Colonic mucosa (tissue), 4 donors: ENCODE results near the gene ARHGEF16. TPM values are rescaled to one million over a fixed set of nuclear protein-coding genes. Genes with fewer than 3 reads are reported as not detected.

ENCODE experiments used
- DNase-seq: peaks from one replicate; pipeline ENCODE4 v3.0.0-alpha.2; 2020
- H3K27ac ChIP-seq: fragments of 200-600 bp; one replicate; pipeline ENCODE4 v1.8.0; 2021
- H3K27me3 ChIP-seq: fragments of 200-600 bp; one replicate; pipeline ENCODE4 v1.8.0; 2021
- H3K36me3 ChIP-seq: fragments of 200-600 bp; one replicate; pipeline ENCODE4 v1.8.0; 2021
- H3K4me1 ChIP-seq: fragments of 200-600 bp; one replicate; pipeline ENCODE4 v1.8.0; 2021; ENCODE audit warnings: mild to moderate bottlenecking
- H3K4me3 ChIP-seq: fragments of 200-600 bp; one replicate; pipeline ENCODE4 v1.8.0; 2021
- H3K9ac ChIP-seq, 2 donors: one replicate each; pipeline ENCODE4 v1.7.0; 2013; ENCODE audit warnings: control low read depth in 2 of 2, low read depth in 2 of 2, low read length in 2 of 2
- H3K9me3 ChIP-seq: fragments of 200-600 bp; one replicate; pipeline ENCODE4 v1.8.0; 2021
- intact Hi-C: fragments of 100-400 bp; cut with DNase I; formaldehyde crosslinking; loops from one replicate; pipeline ENCODE4 v1.14.1; 2022
- total RNA-seq, 2 donors: library from RNA; stranded (reverse); fragmentation: NEBNext Ultra II Directional in 1 of 2; extraction: Animal tissue kit (Norgen Biotek cat#: 25700) in 1 of 2; gene quantifications; one replicate each; pipeline ENCODE4 v1.2.1, GENCODE V29; 2021
- TF ChIP-seq, protein P1 (sequence below): fragments of 200-600 bp; IDR thresholded peaks from one replicate; pipeline ENCODE4 v1.8.0; 2022; ENCODE audit warnings: antibody characterized with exemption, mild to moderate bottlenecking
- donor health status: healthy.
- donor health status: DM: no; HTN: no; CAD: no.
- donor health status: DM: no; HTN: no; CAD: no.

The ARHGEF16 gene
- total RNA-seq, 2 donors from 2014 or later: 77.3 to 90.2 TPM

DNA sequence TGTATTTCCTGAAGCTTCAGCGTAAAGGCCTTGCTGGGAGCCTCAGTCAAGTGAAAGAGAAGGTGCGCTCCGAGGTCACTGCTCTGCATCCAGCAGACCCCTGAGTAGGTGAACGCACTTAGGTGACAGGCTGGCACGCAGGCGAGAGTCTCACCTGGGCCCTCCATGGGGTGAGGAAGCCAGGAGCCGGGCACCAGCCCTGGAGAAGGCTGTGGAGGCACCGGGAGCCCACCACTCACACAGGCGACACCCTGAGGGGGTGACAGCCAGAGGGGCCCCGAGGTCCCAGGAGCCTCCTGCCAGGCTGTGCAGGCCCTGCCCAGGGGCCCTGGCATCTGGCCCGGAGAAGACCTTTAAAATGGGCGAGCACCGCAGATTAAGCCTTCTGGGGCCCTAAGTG, 67.6 kb downstream of the ARHGEF16 start:
- TF ChIP-seq, protein P1, sequence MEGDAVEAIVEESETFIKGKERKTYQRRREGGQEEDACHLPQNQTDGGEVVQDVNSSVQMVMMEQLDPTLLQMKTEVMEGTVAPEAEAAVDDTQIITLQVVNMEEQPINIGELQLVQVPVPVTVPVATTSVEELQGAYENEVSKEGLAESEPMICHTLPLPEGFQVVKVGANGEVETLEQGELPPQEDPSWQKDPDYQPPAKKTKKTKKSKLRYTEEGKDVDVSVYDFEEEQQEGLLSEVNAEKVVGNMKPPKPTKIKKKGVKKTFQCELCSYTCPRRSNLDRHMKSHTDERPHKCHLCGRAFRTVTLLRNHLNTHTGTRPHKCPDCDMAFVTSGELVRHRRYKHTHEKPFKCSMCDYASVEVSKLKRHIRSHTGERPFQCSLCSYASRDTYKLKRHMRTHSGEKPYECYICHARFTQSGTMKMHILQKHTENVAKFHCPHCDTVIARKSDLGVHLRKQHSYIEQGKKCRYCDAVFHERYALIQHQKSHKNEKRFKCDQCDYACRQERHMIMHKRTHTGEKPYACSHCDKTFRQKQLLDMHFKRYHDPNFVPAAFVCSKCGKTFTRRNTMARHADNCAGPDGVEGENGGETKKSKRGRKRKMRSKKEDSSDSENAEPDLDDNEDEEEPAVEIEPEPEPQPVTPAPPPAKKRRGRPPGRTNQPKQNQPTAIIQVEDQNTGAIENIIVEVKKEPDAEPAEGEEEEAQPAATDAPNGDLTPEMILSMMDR: no peak
- H3K9ac ChIP-seq: no peak overlapping the region
- no peaks in the 10 kb centered on the region for H3K4me1 ChIP-seq
- no peaks in the 10 kb centered on the region for H3K9me3 ChIP-seq
- no peaks in the 10 kb centered on the region for H3K27me3 ChIP-seq
- no peak overlapping the region for H3K27ac ChIP-seq
- intact Hi-C loops: no loop called here
- no peak for DNase-seq
- no peak overlapping the region for H3K4me3 ChIP-seq
- H3K36me3 ChIP-seq: no peaks in the 10 kb centered on the region

DNA sequence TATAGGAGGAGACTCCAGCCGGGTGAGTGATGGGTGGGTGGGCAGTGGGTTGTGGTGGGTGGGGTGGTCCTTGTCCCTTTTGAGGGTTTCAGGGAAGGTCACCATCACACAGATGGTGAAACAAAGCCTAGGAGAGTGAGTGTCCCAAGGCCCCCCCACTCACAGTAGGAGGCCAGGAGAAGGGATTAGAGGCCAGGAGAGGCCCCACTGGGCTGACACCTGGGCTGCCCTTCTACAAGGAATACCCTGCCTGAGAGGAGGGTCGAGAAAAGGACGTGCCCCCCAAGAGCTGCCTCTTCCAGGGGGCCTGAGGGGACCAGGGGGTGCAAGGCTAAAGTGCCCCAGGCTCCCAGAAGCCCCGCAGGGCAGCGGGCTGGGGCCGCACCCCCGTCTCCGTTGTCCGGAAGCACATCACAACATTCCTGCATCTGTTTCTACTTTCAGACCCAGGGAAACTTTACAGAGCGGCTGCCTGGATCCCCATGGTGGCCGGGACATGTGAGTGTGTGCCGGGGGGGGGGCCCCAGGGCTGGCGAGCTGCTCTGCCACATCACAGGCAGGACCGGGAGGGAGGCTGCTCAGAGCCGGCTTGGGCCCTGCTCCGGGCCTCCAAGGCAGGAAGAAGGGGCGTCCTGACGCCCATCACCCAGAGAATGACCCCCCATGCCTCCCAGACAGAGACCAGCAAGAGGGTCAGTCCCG, 68.2 kb downstream of the ARHGEF16 start:
- H3K4me3 ChIP-seq: no peak overlapping the region
- no peak overlapping the region for H3K9ac ChIP-seq
- H3K27me3 ChIP-seq: no peaks in the 10 kb centered on the region
- intact Hi-C loops: no loop called here
- no peaks in the 10 kb centered on the region for H3K9me3 ChIP-seq
- no peak for DNase-seq
- no peak overlapping the region for H3K27ac ChIP-seq
- TF ChIP-seq, protein P1: no peak
- H3K4me1 ChIP-seq: no peaks in the 10 kb centered on the region
- no peaks in the 10 kb centered on the region for H3K36me3 ChIP-seq

DNA sequence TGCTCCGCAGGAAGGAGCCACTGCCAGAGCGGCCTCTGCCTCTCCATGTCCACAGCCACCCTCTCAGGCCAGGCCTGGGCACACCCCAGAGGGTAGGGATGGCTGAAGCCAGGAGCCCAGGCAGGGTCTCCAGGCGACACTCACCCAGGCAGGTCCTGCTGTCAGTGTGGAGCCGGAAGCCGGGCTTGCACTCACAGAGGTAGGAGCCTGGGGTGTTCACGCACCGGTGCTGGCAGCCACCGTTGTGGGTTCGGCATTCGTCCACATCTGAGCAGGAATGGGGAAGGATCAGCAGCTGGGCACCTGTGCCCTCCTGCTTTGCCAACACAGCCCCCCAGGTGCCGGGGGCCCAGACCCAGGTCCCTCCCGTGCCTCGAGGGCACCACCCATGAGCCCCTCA, 69.5 kb downstream of the ARHGEF16 start:
- Histone ChIP-seq H3K9ac (no peak overlapping the region), H3K27me3 (no peaks in the 10 kb centered on the region), H3K36me3 (no peaks in the 10 kb centered on the region), H3K4me1 (no peaks in the 10 kb centered on the region), H3K4me3 (no peak overlapping the region), H3K27ac (no peak overlapping the region), H3K9me3 (no peaks in the 10 kb centered on the region)
- TF ChIP-seq, protein P1: no peak
- intact Hi-C loops: no loop called here
- DNase-seq: no peak

DNA sequence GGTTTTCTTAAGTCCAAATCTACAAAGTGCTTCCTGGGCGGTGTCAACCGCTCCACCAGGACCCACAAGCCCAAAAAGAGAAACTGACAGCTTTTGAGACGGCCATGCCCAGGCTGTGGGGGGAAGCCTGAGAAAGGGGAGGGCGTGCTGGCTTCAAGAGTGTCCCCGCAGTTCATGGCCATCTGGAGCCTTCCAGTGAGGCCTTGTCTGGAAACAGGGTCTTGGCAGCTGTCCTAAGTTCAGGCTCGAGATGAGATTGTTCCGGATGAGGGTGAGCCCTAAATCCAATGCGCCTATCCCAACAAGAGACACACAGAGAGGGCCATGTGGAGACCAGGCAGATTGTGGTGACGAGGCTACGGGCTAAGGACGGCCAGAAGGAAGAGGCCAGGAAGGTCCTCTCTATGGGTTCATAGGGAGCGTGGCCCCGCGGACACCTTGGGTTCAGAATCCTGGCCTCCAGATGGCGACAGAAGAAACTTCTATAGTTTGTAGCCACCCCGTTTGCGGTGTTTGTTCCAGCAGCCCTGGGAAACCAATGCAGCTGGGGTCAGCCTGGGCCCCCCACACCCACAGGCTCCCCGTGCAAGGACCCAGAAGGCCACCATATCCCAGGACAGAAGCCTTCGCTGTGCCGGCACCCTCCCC, 70.2 kb downstream of the ARHGEF16 start:
- Histone ChIP-seq H3K27me3 (no peaks in the 10 kb centered on the region), H3K9ac (no peak overlapping the region), H3K27ac (no peak overlapping the region), H3K36me3 (no peaks in the 10 kb centered on the region), H3K4me3 (no peak overlapping the region), H3K4me1 (peaks cover 1% of the 10 kb centered on the region), H3K9me3 (no peaks in the 10 kb centered on the region)
- intact Hi-C loops: no loop called here
- DNase-seq: no peak
- TF ChIP-seq, protein P1: no peak

DNA sequence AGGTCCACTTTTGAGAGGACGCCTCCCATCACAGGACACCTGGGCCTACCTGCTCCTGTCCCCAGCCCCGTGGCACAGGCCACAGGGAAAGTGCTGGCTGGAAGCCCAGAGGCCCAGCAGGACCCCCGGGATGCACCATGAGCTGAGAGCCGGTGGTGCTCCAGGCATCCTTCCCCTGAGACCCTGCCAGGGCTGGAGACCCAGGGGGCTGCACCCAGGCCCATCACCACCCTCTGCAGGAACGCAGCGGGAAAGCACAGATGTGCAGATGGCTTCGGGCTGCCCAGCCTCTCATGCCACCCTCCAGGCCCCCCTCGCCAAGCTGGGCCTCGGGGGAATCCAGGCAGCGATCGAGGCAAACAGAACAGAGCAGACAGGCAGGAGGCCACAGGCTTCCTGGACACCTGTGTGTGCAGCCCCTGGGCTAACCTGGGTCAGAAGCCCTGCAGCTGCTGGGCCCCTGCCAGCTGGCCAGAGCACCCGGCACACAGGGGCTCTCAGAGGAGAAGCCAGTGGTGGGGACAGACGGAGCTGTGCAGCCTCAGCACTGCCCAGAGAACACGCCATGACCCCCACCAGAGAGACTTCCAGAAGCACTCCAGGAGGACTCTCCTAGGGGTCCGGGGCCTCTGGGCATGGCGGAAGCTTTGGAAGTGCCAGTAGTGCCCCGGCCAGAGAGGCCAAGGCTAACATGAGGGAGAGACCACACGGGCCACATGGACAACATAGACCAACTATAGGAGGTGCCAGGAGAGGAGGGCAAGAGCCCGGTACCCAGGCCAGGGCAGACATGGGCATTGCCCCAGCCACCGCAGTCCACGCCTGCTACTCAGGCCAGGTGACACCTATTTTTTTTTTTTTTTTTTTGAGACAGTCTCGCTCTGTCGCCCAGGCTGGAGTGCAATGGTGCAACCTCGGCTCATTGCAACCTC, 71.4 kb downstream of the ARHGEF16 start:
- no peak overlapping the region for H3K4me3 ChIP-seq
- peaks cover 13% of the 10 kb centered on the region for H3K4me1 ChIP-seq
- intact Hi-C loops: no loop called here
- no peak for DNase-seq
- no peak overlapping the region for H3K9ac ChIP-seq
- H3K27ac ChIP-seq: no peak overlapping the region
- no peaks in the 10 kb centered on the region for H3K9me3 ChIP-seq
- no peaks in the 10 kb centered on the region for H3K36me3 ChIP-seq
- H3K27me3 ChIP-seq: no peaks in the 10 kb centered on the region
- TF ChIP-seq, protein P1: no peak
